A549 (cell line): ENCODE measurements around the gene ANKRD24. TPM values are rescaled to one million over a fixed set of nuclear protein-coding genes. Genes with fewer than 3 reads are reported as not detected.
A peak's percentile ranks its signal among the peaks of the same experiment; 100 is the strongest.

Experiments
- ATAC-seq, 2 experiments: fragments of 200-7000 bp in 1 of 2; fragments of >200 bp in 1 of 2; cut with Nextera tagmentation in 1 of 2; cut with Tn5 transposase in 1 of 2; 3 replicates each; pipeline versions ENCODE4 v1.8.0 to v1.9.1; 2018 to 2020; ENCODE audit warnings: mild to moderate bottlenecking in 1 of 2, moderate library complexity in 1 of 2
- CTCF ChIA-PET: fragments of 300-600 bp; sonication (Branson Sonifier 250); formaldehyde crosslinking; extraction: SDS; loops from one replicate; lab custom pipeline; 2021; ENCODE audit warnings: antibody characterized with exemption, inconsistent platforms; lab: Yijun Ruan, JAX
- POLR2A ChIA-PET: fragments of 350-600 bp; formaldehyde crosslinking; extraction: SDS; loops from one replicate; lab custom pipeline; 2021; ENCODE audit warnings: antibody characterized with exemption, inconsistent platforms; lab: Yijun Ruan, JAX
- DNase-seq, 2 experiments: peaks; one replicate each; pipeline versions ENCODE4 v3.0.0 to v3.0.0-alpha.2; 2011 to 2016; ENCODE audit warnings: low read depth in 1 of 2, low spot score in 1 of 2
- FAIRE-seq: peaks from 2 replicates; lab custom pipeline; 2011; peaks lifted over from hg19 to GRCh38; lab: Jason Lieb, UNC
- H3K27ac ChIP-seq, 2 experiments: fragments of >200 bp; sonication (Bioruptor Twin); formaldehyde crosslinking; 3 replicates each; pipeline ENCODE4 v1.5.1; 2016 to 2017
- H3K4me1 ChIP-seq: fragments of >200 bp; sonication (Bioruptor Twin); formaldehyde crosslinking; 3 replicates; pipeline ENCODE4 v1.6.1; 2016
- H3K4me2 ChIP-seq: fragments of >200 bp; sonication (Bioruptor Twin); formaldehyde crosslinking; 3 replicates; pipeline ENCODE4 v1.6.1; 2016
- H3K4me3 ChIP-seq: fragments of >200 bp; sonication (Bioruptor Twin); formaldehyde crosslinking; 3 replicates; pipeline ENCODE4 v1.5.1; 2016
- H3K9me3 ChIP-seq: fragments of >200 bp; sonication (Bioruptor Twin); formaldehyde crosslinking; 3 replicates; pipeline ENCODE4 v1.6.1; 2016
- CEBPB ChIP-seq, 2 experiments: fragments of >200 bp in 1 of 2; sonication (Bioruptor Twin) in 1 of 2; formaldehyde crosslinking in 1 of 2; IDR thresholded peaks; 2 replicates each; pipeline ENCODE4 v1.6.1; 2012 to 2016
- CHD2 ChIP-seq: fragments of 150-350 bp; IDR thresholded peaks from 2 replicates; pipeline ENCODE4 v1.6.1; 2014; ENCODE audit warnings: low read length; ENCODE audit not compliant: partially characterized antibody
- CTCF ChIP-seq: fragments of >200 bp; sonication (Bioruptor Twin); formaldehyde crosslinking; IDR thresholded peaks from 3 replicates; pipeline ENCODE4 v1.5.1; 2016
- ESRRA ChIP-seq: fragments of 150-350 bp; IDR thresholded peaks from 2 replicates; pipeline ENCODE4 v1.6.1; 2014; ENCODE audit warnings: mild to moderate bottlenecking, low read length, borderline replicate concordance
- FOSL2 ChIP-seq, 2 experiments: fragments of 450-650 bp in 1 of 2; fragments of >200 bp in 1 of 2; sonication (Bioruptor Twin) in 1 of 2; formaldehyde crosslinking; IDR thresholded peaks; 2 replicates each; pipeline versions ENCODE4 v1.5.0 to v1.6.1; 2016 to 2020; ENCODE audit warnings: mild to moderate bottlenecking in 1 of 2, moderate library complexity in 1 of 2
- FOXS1 ChIP-seq: fragments of 250-450 bp; sonication (Bioruptor Pico); IDR thresholded peaks from 2 replicates; pipeline ENCODE4 v1.5.0; 2020; ENCODE audit warnings: mild to moderate bottlenecking, moderate library complexity
- HDAC2 ChIP-seq: fragments of 200-600 bp; sonication (generic); IDR thresholded peaks from 2 replicates; pipeline ENCODE4 v1.6.1; 2016
- REST ChIP-seq: fragments of 200-600 bp; sonication (generic); IDR thresholded peaks from 2 replicates; pipeline ENCODE4 v1.6.1; 2016; ENCODE audit warnings: antibody characterized with exemption, mild to moderate bottlenecking, moderate library complexity
- SMC3 ChIP-seq: fragments of >200 bp; sonication (Bioruptor Twin); formaldehyde crosslinking; IDR thresholded peaks from 3 replicates; pipeline ENCODE4 v1.6.1; 2018; ENCODE audit warnings: inconsistent platforms
- ZC3H11A ChIP-seq: fragments of 450-650 bp; IDR thresholded peaks from 2 replicates; pipeline ENCODE4 v1.6.1; 2014; ENCODE audit warnings: antibody characterized with exemption, mild to moderate bottlenecking
- ZFP36 ChIP-seq: fragments of 450-650 bp; IDR thresholded peaks from 2 replicates; pipeline ENCODE4 v1.6.1; 2014; ENCODE audit warnings: borderline replicate concordance; ENCODE audit not compliant: partially characterized antibody
- WGBS: methylation state at CpG from one replicate; pipeline ENCODE4 v1.1.6; 2017; ENCODE audit errors: missing lambda C conversion rate; 5-methylcytosine and 5-hydroxymethylcytosine counted together
- polyA plus RNA-seq, 4 experiments: library from polyadenylated mRNA; depleted of rRNA in 3 of 4; stranded (reverse); fragments of >200 nt; fragmentation: RNase III in 1 of 4; extraction: RNeasy Plus Mini Kit Qiagen cat#74134 plus additional on column Dnase treatment in 1 of 4; gene quantifications; 2 replicates in 3 of 4; 3 replicates in 1 of 4; pipeline ENCODE4 v1.2.3, GENCODE V29; 2011 to 2017

The ANKRD24 gene
- polyA plus RNA-seq, 2 of the 4 experiments (the other 2 are of a cell fraction) = 0.28 to 0.36 TPM

- TF ChIP-seq FOSL2 (IDR thresholded peaks at IDR 0.05) (no peak), FOSL2 (CRISPR knock-in tag; IDR thresholded peaks at IDR 0.05) (peak; percentile 35; the same call in 1 of the 2 replicates), HDAC2 (no peak), SMC3 (no peak), FOXS1 (no peak)
- no peaks in the 10 kb centered on the region for H3K9me3 ChIP-seq
- peak overlapping the region; percentile 84 for H3K4me2 ChIP-seq
- H3K27ac ChIP-seq = peak overlapping the region; percentile 96 to 100
- ChIA-PET CTCF (no interaction called here), POLR2A (no interaction called here)
- 28% methylated on average over 6 of the region's 7 CpGs for WGBS
- H3K4me1 ChIP-seq = peaks cover 44% of the 10 kb centered on the region
- no peak overlapping the region for H3K4me3 ChIP-seq
- ATAC-seq = peak; percentile 22 to 71
- FAIRE-seq = no peak
- peak; percentile 56 to 77 for DNase-seq
These were observed 37.7 kb upstream of the ANKRD24 start for GRCh38 chr19:4144666-4145249.

GRCh38 chr19:4149518-4150288, 32.8 kb upstream of the ANKRD24 start:
- H3K9me3 ChIP-seq = no peaks in the 10 kb centered on the region
- ChIA-PET CTCF (interaction anchor here (0.6 to 1.7 kb wide), 2 partner anchors 11 to 324 kb away, joined by 3 to 5 read pairs; no protein-coding TSS in a partner anchor), POLR2A (no interaction called here)
- H3K4me1 ChIP-seq = peaks cover 33% of the 10 kb centered on the region
- H3K4me2 ChIP-seq = peak overlapping the region; percentile 62
- ATAC-seq (peak in 1 of 2 experiments; percentile 21; a peak in 3 of 6 replicates), FAIRE-seq (no peak), DNase-seq (peak in 1 of 2 experiments; percentile 65)
- TF ChIP-seq CEBPB (IDR thresholded peaks at IDR 0.05) (0 out of 4 replicates have a peak, but pooled peaks of 1 of the 2 experiments have one; percentile 14), CTCF (no peak)
- WGBS = 1% methylated on average over 10 of the region's 17 CpGs
- H3K4me3 ChIP-seq = no peak overlapping the region
- H3K27ac ChIP-seq = peak overlapping the region; percentile 60 to 64

- Histone ChIP-seq H3K4me3 (no peak overlapping the region), H3K4me2 (no peak overlapping the region), H3K9me3 (no peaks in the 10 kb centered on the region), H3K4me1 (peaks cover 18% of the 10 kb centered on the region), H3K27ac (0 out of 6 replicates have a peak overlapping the region, but pooled peaks of 1 of the 2 experiments have one; percentile 28)
- ATAC-seq (no peak), DNase-seq (no peak), FAIRE-seq (no peak)
- POLR2A ChIA-PET = no interaction called here
- no peak for TF ChIP-seq ZC3H11A
- no peak for TF ChIP-seq CHD2
- no peak for TF ChIP-seq REST
- TF ChIP-seq FOXS1 = no peak
- TF ChIP-seq ZFP36 = no peak
- no peak for TF ChIP-seq ESRRA
- TF ChIP-seq SMC3 = no peak
- CTCF ChIA-PET = interaction anchor here (1.0 to 1.5 kb wide), 2 partner anchors 11 to 52 kb away, joined by 4 to 6 read pairs; no protein-coding TSS in a partner anchor
- 90% methylated on average over 6 of the region's 6 CpGs for WGBS
These were observed 30.9 kb upstream of the ANKRD24 start for GRCh38 chr19:4151623-4152022.
